ENCODE results near the gene UNC93A.
"Not testable (repeated sequence)": the region's sequence is repeated elsewhere in the genome, so short reads cannot be mapped to it uniquely, and the experiment has no call there.

The UNC93A gene

GRCh38 chr6:167244991-167245390 lies 46.1 kb upstream of the UNC93A start:
- Histone ChIP-seq H3K27me3 (ENCODE audit: control insufficient read depth, insufficient read depth, low read length) (no peaks in the 10 kb centered on the region), H3K4me3 (ENCODE audit: low read depth, low read length) (no peak overlapping the region), H3K79me2 (no peaks in the 10 kb centered on the region), H3K4me2 (ENCODE audit: low read length) (no peak overlapping the region), H2AFZ (no peak overlapping the region), H3K9me3 (ENCODE audit: control insufficient read depth, low read length) (no peaks in the 10 kb centered on the region), H3K27ac (no peak overlapping the region), H3K4me1 (no peaks in the 10 kb centered on the region), H3K9ac (no peak overlapping the region), H3K36me3 (ENCODE audit: control insufficient read depth, insufficient read depth, low read length) (no peaks in the 10 kb centered on the region)
- TF ChIP-seq, protein P1, sequence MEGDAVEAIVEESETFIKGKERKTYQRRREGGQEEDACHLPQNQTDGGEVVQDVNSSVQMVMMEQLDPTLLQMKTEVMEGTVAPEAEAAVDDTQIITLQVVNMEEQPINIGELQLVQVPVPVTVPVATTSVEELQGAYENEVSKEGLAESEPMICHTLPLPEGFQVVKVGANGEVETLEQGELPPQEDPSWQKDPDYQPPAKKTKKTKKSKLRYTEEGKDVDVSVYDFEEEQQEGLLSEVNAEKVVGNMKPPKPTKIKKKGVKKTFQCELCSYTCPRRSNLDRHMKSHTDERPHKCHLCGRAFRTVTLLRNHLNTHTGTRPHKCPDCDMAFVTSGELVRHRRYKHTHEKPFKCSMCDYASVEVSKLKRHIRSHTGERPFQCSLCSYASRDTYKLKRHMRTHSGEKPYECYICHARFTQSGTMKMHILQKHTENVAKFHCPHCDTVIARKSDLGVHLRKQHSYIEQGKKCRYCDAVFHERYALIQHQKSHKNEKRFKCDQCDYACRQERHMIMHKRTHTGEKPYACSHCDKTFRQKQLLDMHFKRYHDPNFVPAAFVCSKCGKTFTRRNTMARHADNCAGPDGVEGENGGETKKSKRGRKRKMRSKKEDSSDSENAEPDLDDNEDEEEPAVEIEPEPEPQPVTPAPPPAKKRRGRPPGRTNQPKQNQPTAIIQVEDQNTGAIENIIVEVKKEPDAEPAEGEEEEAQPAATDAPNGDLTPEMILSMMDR (IDR thresholded peaks at IDR 0.05), result no peak

- no peak overlapping the region for H3K9ac ChIP-seq
- H3K27me3 ChIP-seq (ENCODE audit: control insufficient read depth, insufficient read depth, low read length), result no peaks in the 10 kb centered on the region
- no peaks in the 10 kb centered on the region for H3K36me3 ChIP-seq (ENCODE audit: control insufficient read depth, insufficient read depth, low read length)
- no peak overlapping the region for H2AFZ ChIP-seq
- TF ChIP-seq, protein P1 (IDR thresholded peaks at IDR 0.05), result no peak
- no peak overlapping the region for H3K27ac ChIP-seq
- H3K9me3 ChIP-seq (ENCODE audit: control insufficient read depth, low read length), result no peaks in the 10 kb centered on the region
- H3K4me2 ChIP-seq (ENCODE audit: low read length), result no peak overlapping the region
- no peaks in the 10 kb centered on the region for H3K4me1 ChIP-seq
- no peak overlapping the region for H3K4me3 ChIP-seq (ENCODE audit: low read depth, low read length)
- H3K79me2 ChIP-seq, result no peaks in the 10 kb centered on the region
Observed at GRCh38 chr6:167245591-167245990, 45.5 kb upstream of the UNC93A start.

DNA sequence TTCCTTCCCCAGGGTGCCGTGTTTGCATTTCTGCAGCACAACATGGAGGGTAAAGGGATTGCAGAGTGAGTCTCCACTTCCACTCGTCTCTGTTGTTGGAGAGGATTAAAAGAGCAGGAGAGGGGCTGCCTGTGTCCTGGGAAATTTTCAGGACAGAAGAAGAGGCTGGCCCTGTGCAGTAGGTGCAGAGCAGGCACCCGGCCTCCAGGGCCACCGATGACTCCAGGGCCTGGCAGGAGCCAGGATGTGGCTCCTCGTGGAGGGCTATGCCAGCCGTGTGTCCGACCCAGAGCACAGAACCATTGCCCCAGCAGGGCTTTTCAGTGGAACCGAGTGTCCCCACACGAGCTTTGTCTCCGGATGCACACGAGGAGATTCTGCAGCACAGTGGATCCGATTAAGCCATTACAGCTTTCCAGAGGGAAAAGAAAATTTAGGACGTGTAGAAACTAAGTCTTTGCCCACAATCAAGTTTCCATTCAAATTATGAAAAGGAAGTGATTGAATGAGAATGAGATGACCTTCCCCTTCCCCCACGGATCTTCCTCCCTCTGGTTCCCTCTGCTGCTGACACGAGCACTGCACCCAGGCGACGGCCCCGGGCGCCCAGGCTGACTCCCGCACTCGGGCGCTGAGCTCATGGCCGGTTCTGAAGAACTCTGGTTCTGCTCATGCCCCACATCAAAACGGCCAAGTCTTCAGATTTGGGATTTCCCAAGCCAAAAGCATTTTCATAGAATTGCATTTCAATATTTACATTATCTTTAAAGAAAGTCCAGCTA lies 43.1 kb upstream of the UNC93A start:
- H3K79me2 ChIP-seq, result no peaks in the 10 kb centered on the region
- H3K27ac ChIP-seq, result no peak overlapping the region
- no peaks in the 10 kb centered on the region for H3K27me3 ChIP-seq (ENCODE audit: control insufficient read depth, insufficient read depth, low read length)
- no peaks in the 10 kb centered on the region for H3K4me1 ChIP-seq
- no peak overlapping the region for H3K4me3 ChIP-seq (ENCODE audit: low read depth, low read length)
- TF ChIP-seq, protein P1 (IDR thresholded peaks at IDR 0.05), result no peak
- no peak overlapping the region for H3K9ac ChIP-seq
- H2AFZ ChIP-seq, result no peak overlapping the region
- H3K4me2 ChIP-seq (ENCODE audit: low read length), result no peak overlapping the region
- H3K9me3 ChIP-seq (ENCODE audit: control insufficient read depth, low read length), result no peaks in the 10 kb centered on the region
- no peaks in the 10 kb centered on the region for H3K36me3 ChIP-seq (ENCODE audit: control insufficient read depth, insufficient read depth, low read length)

- H3K36me3 ChIP-seq (ENCODE audit: control insufficient read depth, insufficient read depth, low read length); H3K4me3 ChIP-seq (ENCODE audit: low read depth, low read length); H3K27ac ChIP-seq; H3K9me3 ChIP-seq (ENCODE audit: control insufficient read depth, low read length); H3K79me2 ChIP-seq; H3K27me3 ChIP-seq (ENCODE audit: control insufficient read depth, insufficient read depth, low read length); H3K4me1 ChIP-seq; H2AFZ ChIP-seq; H3K9ac ChIP-seq; H3K4me2 ChIP-seq (ENCODE audit: low read length): not testable (repeated sequence)
Observed at GRCh38 chr6:167248878-167249455, 42.1 kb upstream of the UNC93A start.

- no peaks in the 10 kb centered on the region for H3K27me3 ChIP-seq (ENCODE audit: control insufficient read depth, insufficient read depth, low read length)
- no peaks in the 10 kb centered on the region for H3K79me2 ChIP-seq
- no peak overlapping the region for H3K4me2 ChIP-seq (ENCODE audit: low read length)
- H3K9me3 ChIP-seq (ENCODE audit: control insufficient read depth, low read length), result peaks cover 4% of the 10 kb centered on the region
- no peak overlapping the region for H3K9ac ChIP-seq
- no peaks in the 10 kb centered on the region for H3K36me3 ChIP-seq (ENCODE audit: control insufficient read depth, insufficient read depth, low read length)
- no peak overlapping the region for H2AFZ ChIP-seq
- no peak overlapping the region for H3K4me3 ChIP-seq (ENCODE audit: low read depth, low read length)
- no peak overlapping the region for H3K27ac ChIP-seq
- TF ChIP-seq, protein P1 (IDR thresholded peaks at IDR 0.05), result no peak
- H3K4me1 ChIP-seq, result no peaks in the 10 kb centered on the region
Observed at GRCh38 chr6:167252271-167252670, 38.8 kb upstream of the UNC93A start.

Data from parathyroid adenoma (tissue), 2 donors.